Endodermal cell (in vitro differentiated cells): ENCODE data around the gene RRP1B. TPM values are rescaled to one million over a fixed set of nuclear protein-coding genes. Genes with fewer than 3 reads are reported as not detected.

ENCODE experiments used
- DNase-seq: peaks from one replicate; pipeline ENCODE4 v3.0.0-alpha.2; 2017
- H3K27ac ChIP-seq: 2 replicates; pipeline ENCODE4 v1.5.1; 2013; ENCODE audit warnings: mild to moderate bottlenecking, low read depth, low read length, moderate library complexity
- H3K27me3 ChIP-seq: 2 replicates; pipeline ENCODE4 v1.6.1; 2013; ENCODE audit warnings: mild to moderate bottlenecking, low read length, moderate library complexity; ENCODE audit not compliant: insufficient read depth, control insufficient read depth, poor library complexity, severe bottlenecking
- H3K36me3 ChIP-seq: 2 replicates; pipeline ENCODE4 v1.7.0; 2013; ENCODE audit warnings: mild to moderate bottlenecking, low read length, moderate library complexity; ENCODE audit not compliant: control insufficient read depth, insufficient read depth
- H3K4me1 ChIP-seq: one replicate; pipeline ENCODE4 v1.7.0; 2013; ENCODE audit warnings: low read length; ENCODE audit not compliant: control insufficient read depth, insufficient read depth
- H3K4me3 ChIP-seq: 2 replicates; pipeline ENCODE4 v1.5.1; 2013; ENCODE audit warnings: mild to moderate bottlenecking, low read length, moderate library complexity
- H3K9ac ChIP-seq: 2 replicates; pipeline ENCODE4 v1.6.1; 2013; ENCODE audit warnings: mild to moderate bottlenecking, low read length, moderate library complexity; ENCODE audit not compliant: poor library complexity, severe bottlenecking; ENCODE audit errors: extremely low read depth
- H3K9me3 ChIP-seq: 2 replicates; pipeline ENCODE4 v1.6.1; 2013; ENCODE audit warnings: mild to moderate bottlenecking, low read length, moderate library complexity; ENCODE audit not compliant: control insufficient read depth
- H3K27ac Mint-ChIP-seq: 2 replicates; pipeline ENCODE4 v1.8.0; 2020; ENCODE audit warnings: mixed read lengths
- H3K27me3 Mint-ChIP-seq: 2 replicates; pipeline ENCODE4 v1.8.0; 2021; ENCODE audit warnings: mild to moderate bottlenecking, mixed read lengths; ENCODE audit not compliant: insufficient read depth
- H3K36me3 Mint-ChIP-seq: 2 replicates; pipeline ENCODE4 v1.8.0; 2020; ENCODE audit warnings: low read depth, mixed read lengths
- H3K4me1 Mint-ChIP-seq: 2 replicates; pipeline ENCODE4 v1.8.0; 2020; ENCODE audit warnings: mixed read lengths
- H3K4me3 Mint-ChIP-seq: 2 replicates; pipeline ENCODE4 v1.8.0; 2020; ENCODE audit warnings: mild to moderate bottlenecking, moderate library complexity, mixed read lengths
- H3K9me3 Mint-ChIP-seq: 2 replicates; pipeline ENCODE4 v1.8.0; 2020; ENCODE audit warnings: mild to moderate bottlenecking, mixed read lengths
- WGBS, 2 experiments: methylation state at CpG; one replicate each; pipeline versions ENCODE4 v1.1.5 to v1.1.7; 2013; ENCODE audit warnings: missing lambda C conversion rate in 2 of 2, mixed read lengths in 1 of 2; ENCODE audit not compliant: insufficient coverage in 1 of 2, insufficient read length in 1 of 2; 5-methylcytosine and 5-hydroxymethylcytosine counted together
- total RNA-seq, 2 donors: library from RNA; stranded (reverse); fragmentation: NEBNext Ultra II Directional in 1 of 2; extraction: Animal tissue kit (Norgen Biotek cat#: 25700) in 1 of 2; gene quantifications; 2 replicates in 1 of 2; 3 replicates in 1 of 2; pipeline ENCODE4 v1.2.1, GENCODE V29; 2021
- TF ChIP-seq, protein P1 (sequence below): fragments of 200-600 bp; sonication (generic); conservative IDR thresholded peaks from 2 replicates; pipeline ENCODE4 v1.5.0; 2021; ENCODE audit warnings: antibody characterized with exemption, mild to moderate bottlenecking

RRP1B gene
- total RNA-seq, 2 donors from 2014 or later: 44.1 to 46.0 TPM

DNA sequence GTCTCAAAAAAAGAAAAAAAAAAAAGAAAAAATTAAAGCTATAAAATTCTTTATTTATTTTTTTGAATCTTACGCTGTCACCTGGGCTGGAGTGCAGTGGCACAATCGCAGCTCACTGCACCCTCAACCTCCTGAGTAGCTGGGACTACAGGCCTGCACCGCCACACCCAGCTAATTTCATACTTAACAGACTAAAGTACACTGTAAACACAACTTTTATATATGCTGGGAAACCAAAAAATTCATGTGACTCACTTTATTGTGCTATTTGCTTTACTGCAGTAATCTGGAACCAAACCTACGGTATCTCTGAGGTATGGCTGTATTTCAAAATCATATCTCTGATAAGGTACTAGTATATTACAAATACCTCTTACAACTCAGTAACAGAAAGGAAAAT, 40.4 kb upstream of the RRP1B start:
- Mint-ChIP-seq H3K36me3 (peaks cover 9% of the 10 kb centered on the region), H3K4me3 (no peak overlapping the region), H3K9me3 (peaks cover 19% of the 10 kb centered on the region), H3K27ac (no peak overlapping the region), H3K27me3 (peaks cover 3% of the 10 kb centered on the region), H3K4me1 (no peaks in the 10 kb centered on the region)
- DNase-seq: no peak
- Histone ChIP-seq H3K4me3 (no peak overlapping the region), H3K36me3 (no peaks in the 10 kb centered on the region), H3K27me3 (no peaks in the 10 kb centered on the region), H3K9me3 (peaks cover 13% of the 10 kb centered on the region), H3K4me1 (no peaks in the 10 kb centered on the region), H3K9ac (no peak overlapping the region), H3K27ac (no peak overlapping the region)
- WGBS, 2 experiments: 93 to 94% methylated on average over 3 to 4 of the region's 4 CpGs
- TF ChIP-seq, protein P1, sequence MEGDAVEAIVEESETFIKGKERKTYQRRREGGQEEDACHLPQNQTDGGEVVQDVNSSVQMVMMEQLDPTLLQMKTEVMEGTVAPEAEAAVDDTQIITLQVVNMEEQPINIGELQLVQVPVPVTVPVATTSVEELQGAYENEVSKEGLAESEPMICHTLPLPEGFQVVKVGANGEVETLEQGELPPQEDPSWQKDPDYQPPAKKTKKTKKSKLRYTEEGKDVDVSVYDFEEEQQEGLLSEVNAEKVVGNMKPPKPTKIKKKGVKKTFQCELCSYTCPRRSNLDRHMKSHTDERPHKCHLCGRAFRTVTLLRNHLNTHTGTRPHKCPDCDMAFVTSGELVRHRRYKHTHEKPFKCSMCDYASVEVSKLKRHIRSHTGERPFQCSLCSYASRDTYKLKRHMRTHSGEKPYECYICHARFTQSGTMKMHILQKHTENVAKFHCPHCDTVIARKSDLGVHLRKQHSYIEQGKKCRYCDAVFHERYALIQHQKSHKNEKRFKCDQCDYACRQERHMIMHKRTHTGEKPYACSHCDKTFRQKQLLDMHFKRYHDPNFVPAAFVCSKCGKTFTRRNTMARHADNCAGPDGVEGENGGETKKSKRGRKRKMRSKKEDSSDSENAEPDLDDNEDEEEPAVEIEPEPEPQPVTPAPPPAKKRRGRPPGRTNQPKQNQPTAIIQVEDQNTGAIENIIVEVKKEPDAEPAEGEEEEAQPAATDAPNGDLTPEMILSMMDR: no peak

DNA sequence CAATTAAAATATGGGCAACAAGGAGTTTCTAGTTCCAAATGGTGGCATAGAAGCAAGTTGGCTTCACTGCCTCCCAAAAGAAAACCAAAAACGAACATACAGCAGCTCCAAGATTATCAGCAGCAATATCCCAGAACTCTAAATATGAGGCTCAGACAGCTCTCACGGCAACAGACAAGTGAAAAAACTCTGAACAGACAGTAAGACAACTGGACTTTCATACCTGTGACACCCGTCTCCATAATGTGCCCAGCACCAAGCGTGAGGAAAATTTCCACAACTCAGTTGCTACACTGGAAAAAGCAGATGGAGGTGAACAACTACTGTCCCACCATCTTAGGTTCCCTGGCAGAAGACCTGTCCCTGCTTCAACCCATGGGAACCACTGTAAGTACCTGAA, 40.0 kb upstream of the RRP1B start:
- Histone ChIP-seq H3K36me3 (no peaks in the 10 kb centered on the region), H3K27me3 (no peaks in the 10 kb centered on the region), H3K9me3 (peaks cover 13% of the 10 kb centered on the region), H3K27ac (no peak overlapping the region), H3K4me1 (no peaks in the 10 kb centered on the region), H3K4me3 (no peak overlapping the region), H3K9ac (no peak overlapping the region)
- 86 to 92% methylated on average over 3 to 4 of the region's 4 CpGs for WGBS, 2 experiments
- H3K9me3 Mint-ChIP-seq: peaks cover 19% of the 10 kb centered on the region
- no peak overlapping the region for H3K27ac Mint-ChIP-seq
- H3K27me3 Mint-ChIP-seq: peaks cover 3% of the 10 kb centered on the region
- peaks cover 9% of the 10 kb centered on the region for H3K36me3 Mint-ChIP-seq
- TF ChIP-seq, protein P1: no peak
- no peak for DNase-seq
- no peak overlapping the region for H3K4me3 Mint-ChIP-seq
- H3K4me1 Mint-ChIP-seq: no peaks in the 10 kb centered on the region

DNA sequence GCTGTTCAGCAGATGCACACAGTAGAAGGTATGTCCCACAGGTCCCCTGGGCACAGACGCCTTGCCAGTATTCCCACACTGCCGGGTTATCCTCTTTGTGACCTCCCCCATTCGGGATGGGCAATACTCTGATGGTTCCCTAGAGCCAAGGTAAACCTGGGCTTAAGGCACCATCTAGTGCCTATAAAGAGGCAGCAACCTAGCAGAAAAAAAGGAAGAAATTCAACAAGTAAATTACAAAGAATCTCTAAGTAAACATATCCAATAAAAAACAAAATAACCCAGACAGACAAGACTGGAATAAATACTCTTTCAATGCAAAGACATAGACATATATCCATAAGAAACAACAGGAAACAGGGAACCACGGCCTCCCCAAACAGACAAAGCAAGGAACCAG, 39.5 kb upstream of the RRP1B start:
- no peak for DNase-seq
- H3K4me3 ChIP-seq: no peak overlapping the region
- H3K36me3 ChIP-seq: no peaks in the 10 kb centered on the region
- no peaks in the 10 kb centered on the region for H3K4me1 Mint-ChIP-seq
- H3K27ac Mint-ChIP-seq: no peak overlapping the region
- H3K9me3 Mint-ChIP-seq: peaks cover 19% of the 10 kb centered on the region
- no peaks in the 10 kb centered on the region for H3K4me1 ChIP-seq
- H3K27me3 Mint-ChIP-seq: peaks cover 3% of the 10 kb centered on the region
- TF ChIP-seq, protein P1: peak; percentile 59
- no peak overlapping the region for H3K27ac ChIP-seq
- 89 to 100% methylated on average over 1 to 4 of the region's 4 CpGs for WGBS, 2 experiments
- no peaks in the 10 kb centered on the region for H3K27me3 ChIP-seq
- no peak overlapping the region for H3K9ac ChIP-seq
- H3K36me3 Mint-ChIP-seq: peaks cover 9% of the 10 kb centered on the region
- H3K9me3 ChIP-seq: peaks cover 13% of the 10 kb centered on the region
- H3K4me3 Mint-ChIP-seq: no peak overlapping the region
